Stimulated activated CD4-positive, alpha-beta T cell treated with anti-CD3 and anti-CD28 coated beads, Interleukin-1b, Interleukin-23, amount 100 ng/mL, for 48 hours (primary cell): Measurements from ENCODE around the gene SMCO2.

Experiments
- DNase-seq: peaks from one replicate; pipeline ENCODE4 v3.0.0-alpha.2; 2020

The SMCO2 gene

DNA sequence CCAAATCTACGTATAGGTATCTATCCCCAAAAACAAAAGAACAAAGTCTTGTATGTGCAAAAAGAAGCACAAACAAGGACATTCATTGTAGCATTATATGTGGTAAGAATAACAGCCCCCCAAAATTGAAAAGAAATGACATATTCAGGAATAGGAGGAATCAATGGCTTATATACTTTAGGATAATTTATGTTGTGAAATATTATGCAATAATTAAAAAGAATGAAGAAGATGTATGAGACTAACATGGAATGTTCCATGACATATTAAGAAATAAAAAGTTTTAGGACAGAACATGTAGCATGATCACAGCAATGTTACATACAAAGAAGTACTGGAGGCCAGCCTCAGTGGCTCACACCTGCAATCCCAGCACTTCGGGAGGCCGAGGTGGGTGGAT, 9.1 kb downstream of the SMCO2 start:
- no peak for DNase-seq

DNA sequence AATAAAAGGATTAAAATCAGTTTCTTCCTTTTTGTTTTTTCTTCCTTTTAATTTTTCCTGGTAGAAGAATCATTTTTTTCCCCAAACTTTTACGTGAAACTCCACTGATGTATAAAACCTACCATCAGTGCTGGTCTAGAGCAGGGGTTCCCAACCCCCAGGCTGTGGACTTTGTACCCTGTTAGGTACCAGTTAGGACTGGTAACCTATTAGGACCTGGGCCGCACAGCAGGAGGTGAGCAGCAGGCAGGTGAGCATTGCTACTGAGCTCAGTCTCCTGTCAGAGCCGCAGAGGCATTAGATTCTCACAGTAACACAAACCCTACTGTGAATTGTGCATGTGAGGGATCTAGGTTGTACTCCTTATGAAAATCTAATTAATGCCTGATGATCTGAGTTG, 10.1 kb downstream of the SMCO2 start:
- no peak for DNase-seq

DNA sequence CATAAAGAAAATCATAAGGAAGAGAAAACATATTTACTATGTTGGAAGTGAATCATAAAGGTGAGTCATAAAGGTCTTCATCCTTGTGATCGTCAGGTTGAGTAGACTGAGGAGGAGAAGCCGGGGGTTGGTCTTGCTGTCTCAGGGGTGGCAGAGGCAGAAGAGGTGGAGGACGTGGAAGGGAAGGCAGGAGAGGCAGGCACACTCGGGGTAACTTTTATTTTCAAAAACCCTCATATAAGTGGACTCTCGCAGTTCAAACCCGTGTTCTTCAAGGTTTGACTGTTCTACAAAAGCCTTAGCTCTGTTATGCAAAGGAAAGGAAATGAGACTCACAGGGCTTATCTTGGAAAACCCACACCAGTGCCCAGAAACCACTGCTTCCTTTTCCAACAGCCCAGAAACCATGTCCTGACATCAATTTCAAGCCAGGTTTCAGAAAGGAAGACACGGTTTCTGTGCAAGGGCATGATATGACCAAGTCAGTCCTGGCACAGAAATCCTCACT, 14.0 kb downstream of the SMCO2 start:
- peak; percentile 45 for DNase-seq

DNA sequence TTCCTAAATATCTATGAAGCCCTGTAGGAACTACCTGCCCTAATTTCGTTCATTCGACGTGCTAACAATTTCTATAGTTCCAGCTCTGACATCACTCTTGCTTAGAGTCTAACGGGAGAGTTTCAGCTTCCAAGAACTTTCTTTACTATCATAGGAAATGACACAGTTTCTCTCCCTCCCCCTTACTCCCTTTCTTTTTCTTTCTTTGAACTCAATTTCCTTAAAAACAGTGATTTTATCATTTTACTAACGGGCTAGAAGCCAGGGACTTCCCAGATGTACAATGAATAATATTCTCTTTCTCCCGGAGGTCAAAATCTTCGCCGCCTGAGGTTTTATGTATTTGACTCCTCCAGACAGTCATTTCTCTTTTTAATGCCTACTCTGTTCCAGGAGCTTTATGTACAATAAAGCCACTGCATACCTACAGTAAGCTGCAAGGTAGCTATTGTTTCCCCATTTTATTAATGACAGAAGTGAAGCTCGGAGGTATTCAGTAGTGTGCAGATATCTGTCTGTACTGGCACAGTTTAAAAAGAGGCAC, 15.7 kb downstream of the SMCO2 start:
- DNase-seq, result no peak

DNA sequence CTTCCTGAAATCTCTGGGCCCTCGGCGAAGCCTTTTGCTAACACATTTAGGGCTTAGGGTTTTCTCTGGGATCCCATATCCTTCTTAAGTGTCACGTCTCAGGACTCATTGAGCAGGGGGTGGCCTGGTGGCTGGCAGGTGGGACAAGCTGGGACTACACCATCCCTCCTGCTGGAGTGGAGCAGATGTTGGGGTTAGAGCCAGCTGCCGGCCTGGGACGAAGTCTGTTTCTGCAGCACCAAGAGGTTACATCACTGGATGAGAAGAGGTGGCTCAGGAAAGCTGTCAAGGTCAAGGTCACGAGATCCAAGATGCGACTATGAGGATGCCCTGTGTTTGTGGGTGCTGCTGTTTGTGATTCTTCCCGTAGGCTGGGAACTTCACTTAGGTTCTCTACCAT, 16.3 kb downstream of the SMCO2 start:
- no peak for DNase-seq

DNA sequence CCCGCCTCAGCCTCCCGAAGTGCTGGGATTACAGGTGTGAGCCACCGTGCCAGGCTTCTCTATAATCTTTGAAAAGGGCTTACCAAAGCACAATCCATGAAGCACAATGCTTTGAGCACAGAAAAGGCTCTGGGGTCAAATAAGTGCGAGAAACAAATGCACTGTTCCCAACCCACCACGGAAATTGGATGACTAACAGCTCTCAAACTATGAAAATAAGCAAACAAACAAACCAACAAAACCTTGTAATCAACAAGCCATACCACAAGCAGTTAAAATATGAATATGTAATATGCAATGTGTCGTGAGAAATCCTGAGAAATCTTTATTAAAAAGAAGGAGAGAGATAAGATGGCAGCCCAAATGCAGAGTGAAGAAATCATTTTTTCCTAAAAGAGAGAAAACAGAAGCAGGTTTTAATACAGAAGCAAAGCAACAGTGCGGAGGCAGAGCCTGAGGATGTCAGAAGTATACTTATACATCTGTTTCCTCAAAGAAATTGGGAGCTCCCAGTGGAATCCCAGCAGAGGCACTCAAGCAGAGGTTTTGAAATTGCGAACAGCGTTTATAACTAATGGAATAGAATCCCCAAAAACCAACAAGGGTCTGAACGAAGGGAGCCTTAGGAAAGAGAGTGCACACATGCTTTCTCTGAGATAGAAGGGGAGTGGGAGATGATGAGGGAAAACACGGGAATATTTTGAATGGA, 17.1 kb downstream of the SMCO2 start:
- no peak for DNase-seq

DNA sequence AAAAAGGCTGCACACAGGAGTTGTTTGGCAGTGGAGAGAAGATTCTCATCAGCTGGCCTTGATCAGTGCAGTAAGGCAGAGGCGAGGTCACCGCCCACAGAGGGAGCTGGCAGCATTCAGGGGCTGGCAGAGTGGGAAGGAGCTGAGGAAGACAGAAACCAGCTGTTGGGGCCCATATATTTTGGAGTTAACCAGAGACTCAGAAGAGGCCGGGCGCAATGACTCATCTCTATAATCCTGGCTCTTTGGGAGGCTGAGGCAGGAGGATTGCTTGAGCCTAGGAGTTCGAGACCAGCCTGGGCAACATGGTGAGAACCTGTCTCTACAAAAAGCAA, 17.7 kb downstream of the SMCO2 start:
- DNase-seq, result peak; percentile 41

DNA sequence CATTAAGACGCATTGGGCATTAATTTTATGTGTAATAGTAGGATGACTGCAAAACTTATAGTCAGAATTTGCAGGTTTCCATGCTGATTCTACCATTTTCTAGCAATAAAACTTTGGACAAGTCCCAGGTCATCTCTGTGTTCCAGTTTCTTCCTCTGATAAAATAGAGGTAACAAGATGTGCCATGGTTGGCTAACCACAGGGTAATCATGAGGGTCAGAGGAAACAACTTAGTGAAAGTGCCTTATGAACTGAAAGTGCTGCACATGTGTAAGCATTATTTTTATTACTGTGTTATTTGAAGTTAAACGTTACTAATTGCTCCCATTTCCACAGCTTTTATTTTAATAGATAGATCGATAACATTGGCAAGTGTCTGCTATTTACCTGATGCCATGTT, 21.1 kb downstream of the SMCO2 start:
- no peak for DNase-seq

DNA sequence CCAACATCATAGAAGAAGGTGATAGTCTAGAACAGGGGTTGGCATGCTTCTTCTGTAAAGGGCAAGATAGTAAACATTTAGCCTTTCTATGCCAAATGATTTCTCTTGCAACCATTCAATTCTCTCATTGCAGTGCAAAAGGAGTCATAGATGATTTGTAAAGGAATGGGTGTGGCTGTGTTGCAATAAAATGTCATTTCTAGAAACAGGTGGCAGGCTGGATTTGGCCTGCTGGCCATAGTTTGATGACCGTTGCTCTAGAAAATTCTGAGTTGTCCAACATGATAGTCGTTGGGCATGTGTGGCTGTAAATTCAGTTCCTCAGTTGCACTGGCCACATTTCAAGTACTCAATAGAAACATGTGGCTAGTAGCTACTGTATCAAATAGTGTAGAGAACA, 21.7 kb downstream of the SMCO2 start:
- DNase-seq, result no peak

DNA sequence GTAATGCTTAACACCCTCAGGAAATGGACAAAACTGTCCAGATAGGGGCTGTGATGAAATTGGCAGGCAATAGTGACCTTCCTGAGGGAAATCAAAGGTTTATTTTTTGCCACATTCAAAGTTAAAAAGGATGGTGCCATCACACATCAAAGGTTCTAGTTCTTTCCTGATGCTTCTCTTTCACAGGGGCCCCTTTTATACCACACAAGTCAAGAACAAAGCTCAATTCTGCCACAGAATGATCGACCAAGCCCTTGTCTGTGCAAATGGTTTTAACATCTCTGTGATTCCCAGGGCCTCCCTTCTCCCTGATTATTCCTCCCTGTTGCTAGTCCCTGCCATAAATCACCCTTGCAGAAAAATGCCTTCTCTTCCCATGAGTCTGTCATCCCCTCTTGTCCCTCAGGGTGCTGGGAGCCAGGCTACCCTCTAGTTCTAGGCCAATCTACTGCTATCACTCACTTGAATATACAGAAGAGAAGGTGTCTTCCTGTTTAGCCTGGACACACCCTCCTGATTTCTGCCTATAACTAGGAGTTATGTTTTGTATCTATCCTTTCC, 22.7 kb downstream of the SMCO2 start:
- DNase-seq, result no peak

DNA sequence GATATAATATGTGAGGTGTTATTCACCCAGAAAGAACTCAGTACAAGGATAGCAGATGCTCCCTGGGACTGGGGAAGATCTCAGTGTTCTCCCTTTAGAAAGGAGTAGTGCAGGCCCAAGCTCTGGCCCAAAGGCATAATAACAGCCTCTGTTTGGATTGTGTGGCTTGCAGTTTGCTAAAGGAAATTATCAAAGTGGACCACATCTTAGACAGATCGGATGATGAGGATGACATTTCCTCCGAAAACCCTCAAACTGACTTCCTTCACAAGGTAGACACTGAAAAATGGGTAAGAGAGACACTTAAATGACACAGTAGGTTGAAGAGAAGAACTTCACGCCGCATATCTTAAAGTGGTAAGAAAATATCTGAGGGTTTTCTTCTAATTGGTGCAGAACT, 26.1 kb downstream of the SMCO2 start:
- no peak for DNase-seq

DNA sequence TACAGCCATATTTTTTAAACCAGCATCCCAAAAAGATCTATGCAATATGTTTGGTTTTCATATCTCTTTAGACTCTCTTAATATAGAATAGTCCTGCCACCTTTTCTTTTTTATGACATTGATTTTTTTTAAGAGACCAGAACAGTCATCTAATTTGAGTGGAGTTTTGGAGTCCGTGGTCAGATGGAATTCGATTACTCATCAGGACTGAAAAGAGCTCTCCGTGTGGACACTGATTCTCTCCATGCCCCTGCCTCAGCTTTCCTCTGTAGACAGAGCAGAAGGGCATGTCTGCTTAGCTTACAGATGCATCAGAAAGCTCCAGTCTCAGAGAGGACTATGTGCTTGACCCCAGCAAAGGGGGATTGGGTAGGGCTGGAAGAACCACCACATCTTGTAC, 27.8 kb downstream of the SMCO2 start:
- DNase-seq, result no peak

DNA sequence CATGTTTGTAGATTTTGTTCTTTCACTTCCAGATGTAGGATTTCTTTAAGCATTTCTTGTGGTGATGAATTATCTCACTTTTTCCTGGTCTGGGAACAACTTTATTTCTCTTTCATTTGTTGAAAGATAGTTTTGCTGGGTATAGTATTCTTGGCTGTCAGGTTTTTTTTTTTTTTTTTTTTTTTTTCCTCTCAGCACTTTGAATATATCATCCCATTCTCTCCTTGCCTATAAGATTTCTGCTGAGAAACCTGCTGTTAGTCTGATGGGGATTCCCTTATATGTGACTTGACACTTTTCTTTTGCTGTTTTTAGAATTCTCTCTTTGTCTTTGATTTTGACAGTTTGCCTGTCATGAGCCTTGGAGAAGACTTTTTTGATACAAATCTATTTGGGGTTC, 30.5 kb downstream of the SMCO2 start:
- no peak for DNase-seq

DNA sequence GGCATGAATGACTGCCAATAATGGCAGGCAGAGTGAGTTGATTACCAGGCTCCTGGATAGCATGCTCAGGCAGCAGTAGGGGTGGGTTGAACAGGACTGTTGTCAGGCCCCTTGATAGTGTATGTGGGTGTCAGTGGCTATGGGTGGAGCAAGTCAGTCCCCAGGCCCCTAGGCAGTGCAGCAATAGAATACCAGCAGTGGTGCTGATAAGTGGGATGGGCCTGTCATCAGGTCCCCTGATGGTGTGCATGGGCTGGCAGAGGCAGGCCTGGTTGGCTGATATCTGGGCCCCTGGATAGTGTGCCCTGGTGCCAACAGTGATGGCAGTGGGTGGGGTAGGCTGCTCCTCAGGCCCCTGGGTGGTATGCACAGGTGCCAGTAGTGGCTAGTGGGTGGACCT, 32.4 kb downstream of the SMCO2 start:
- DNase-seq, result no peak

DNA sequence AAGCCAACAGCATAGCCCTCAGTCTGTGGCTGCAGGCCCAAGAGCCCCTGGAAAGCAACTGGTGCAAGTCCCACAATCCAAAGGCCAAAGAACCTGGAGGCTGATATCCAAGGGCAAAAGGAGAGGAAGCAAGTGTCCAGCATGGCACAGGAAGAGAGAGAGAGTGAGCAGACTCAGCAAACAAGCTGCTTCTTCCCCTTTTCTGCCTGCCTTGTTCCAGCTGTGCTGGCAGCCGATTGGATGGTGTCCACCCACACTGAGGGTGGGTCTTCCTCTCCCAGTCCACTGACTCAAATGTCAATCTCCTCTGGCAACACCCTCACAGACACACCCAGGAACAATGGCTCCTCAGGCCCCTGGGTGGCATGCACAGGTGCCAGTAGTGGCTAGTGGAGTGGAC, 33.5 kb downstream of the SMCO2 start:
- DNase-seq, result no peak

DNA sequence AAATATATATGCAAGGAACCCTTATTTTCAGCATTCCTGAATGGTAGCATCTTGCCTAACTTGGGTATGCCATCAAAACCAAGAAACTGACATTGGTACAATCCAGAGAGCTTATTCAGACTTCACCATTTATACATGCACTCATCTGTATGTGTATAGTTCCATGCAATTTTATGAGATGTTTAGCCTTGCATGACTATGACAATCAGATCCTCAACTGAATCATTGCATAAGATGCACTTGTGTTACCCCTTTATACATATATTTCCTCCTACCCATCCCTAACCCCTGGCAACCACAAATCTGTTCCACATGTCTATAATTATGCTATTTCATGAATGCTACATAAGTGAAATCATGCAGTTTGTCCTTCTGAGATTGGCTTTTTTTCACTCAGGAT, 40.4 kb downstream of the SMCO2 start:
- no peak for DNase-seq

DNA sequence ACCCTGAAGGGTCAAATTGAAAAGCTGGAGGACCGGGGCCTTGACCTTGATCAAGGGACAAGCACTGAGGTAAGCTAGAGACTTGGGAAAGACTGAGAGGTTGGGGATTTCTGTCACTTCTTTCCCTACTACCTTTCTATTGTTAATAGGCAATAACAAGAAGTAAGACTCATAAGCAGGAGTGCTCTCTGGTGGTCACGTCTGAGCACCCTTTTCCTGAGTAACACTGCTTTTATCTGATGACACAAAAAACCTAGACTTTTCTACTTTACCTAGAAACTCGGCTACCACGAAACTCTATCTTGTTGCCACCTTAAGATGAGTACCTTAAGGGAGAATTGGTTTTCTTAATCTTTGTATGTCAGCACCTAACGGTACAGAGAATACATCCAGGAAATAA, 41.9 kb downstream of the SMCO2 start:
- no peak for DNase-seq

DNA sequence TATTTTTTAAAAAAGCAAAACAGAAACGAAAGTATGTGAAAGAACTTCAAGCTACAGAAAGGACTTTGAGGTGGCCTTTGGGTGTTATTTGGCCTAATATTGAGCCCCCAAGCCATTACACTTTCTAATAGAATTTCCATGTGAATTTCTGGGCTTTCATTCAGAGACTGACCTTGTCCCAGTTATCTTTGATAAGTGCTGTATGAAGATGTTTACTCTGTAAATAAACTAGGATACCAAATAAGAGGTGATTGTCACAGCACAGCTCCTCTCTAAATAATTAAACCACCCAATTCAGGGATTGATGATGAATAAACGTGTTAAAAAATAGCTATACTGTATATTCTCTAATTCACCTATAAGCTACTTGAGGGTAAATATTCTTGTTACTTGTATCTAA, 44.7 kb downstream of the SMCO2 start:
- DNase-seq, result no peak

DNA sequence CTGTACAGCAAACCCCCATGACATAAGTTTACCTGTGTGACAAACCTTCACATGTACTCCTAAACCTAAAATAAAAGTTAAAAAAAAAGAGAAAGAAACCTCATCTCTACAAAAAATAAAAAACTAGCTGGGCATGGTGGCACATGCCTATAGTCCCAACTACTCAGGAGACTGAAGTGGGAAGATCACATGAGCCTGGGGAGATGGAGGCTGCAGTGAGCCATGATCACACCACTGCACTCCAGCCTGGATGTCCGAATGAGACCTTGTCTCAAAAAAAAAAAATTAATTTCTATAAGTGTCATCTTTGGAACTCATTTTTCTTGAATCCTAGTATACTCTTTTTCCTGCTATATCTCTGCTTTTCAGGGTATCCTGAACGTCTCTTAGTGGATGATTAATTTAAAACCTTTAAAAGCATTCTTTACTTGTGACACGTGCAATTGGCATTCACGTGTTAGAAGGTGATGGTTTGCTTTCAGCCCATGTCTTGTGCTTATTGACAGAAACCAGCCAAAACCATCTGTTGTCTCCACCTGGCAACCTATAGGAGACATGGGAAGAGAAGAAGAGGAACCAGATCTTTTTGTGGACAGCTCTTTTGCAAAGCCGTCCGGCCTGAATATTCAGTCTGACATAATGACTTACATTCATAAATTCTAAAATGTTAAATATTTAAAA, 46.9 kb downstream of the SMCO2 start:
- no peak for DNase-seq

DNA sequence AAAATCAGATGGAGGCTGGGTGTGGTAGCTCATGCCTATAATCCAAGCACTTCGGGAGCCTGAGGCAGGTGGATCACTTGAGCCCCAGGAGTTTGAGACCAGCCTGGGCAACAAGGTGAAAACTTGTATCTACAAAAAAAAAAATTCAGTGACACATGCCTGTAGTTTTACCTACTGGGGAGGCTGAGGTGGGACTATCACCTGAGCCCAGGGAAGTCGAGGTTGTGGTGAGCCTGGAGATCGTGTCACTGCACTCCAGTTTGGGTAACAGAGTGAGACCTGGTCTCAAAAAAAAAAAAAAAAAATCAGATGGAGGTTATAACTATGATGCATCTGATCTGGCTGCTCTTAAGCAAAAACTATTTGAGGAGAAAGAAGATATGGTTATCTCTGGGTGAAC, 50.9 kb downstream of the SMCO2 start:
- DNase-seq, result no peak

DNA sequence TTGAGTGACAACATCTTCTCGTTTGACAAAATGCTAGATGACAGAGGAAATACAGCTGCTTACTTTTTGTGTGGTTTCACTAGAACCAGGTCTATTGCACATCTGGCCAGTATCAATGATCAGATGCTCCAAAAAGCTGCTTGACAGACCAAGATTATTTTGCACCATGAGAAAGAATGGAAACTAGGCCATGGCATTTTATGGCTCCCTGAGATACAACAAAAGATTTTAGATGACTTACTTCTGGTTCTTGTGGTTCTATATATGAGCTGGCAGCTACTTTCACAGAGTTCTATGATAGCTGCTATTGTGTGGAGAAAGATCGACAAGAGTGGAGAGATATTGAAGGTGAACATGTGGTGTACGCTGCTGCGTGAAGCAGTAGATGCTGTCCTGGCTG, 51.6 kb downstream of the SMCO2 start:
- no peak for DNase-seq

DNA sequence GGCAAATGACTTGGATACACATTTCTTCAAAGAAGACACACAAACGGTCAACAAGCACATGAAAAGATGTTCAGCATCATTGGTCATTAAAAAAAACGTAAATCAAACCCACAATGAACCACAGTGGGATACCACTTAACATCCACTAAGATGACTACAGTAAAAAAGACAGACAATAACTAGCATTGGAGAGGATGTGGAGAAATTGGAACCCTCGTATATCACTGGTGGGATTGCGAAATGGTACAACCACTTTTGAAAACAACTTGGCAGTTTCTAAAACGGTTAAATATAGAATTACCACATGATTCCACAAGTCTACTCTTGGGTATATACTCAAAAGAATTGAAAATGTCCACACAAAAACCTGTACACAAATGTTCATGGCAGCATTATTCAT, 52.2 kb downstream of the SMCO2 start:
- DNase-seq, result no peak

DNA sequence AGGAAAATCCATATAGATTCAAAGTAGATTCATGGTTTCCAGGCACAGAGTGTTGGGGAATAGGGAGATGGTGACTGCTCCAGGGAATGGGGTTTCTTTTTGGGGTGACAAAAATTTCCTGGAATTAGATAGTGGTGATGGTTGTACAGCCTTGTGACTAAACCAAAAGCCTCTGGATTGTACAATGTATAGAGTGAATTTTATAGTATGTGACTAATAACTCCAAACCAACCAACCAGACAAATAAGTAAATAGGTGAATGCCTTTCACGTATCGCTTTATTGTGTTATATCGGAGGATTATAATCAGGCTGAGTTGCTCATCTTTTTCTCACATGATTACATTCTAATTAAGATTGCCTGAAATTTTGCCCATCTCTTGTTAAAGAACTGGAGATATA, 52.8 kb downstream of the SMCO2 start:
- no peak for DNase-seq

DNA sequence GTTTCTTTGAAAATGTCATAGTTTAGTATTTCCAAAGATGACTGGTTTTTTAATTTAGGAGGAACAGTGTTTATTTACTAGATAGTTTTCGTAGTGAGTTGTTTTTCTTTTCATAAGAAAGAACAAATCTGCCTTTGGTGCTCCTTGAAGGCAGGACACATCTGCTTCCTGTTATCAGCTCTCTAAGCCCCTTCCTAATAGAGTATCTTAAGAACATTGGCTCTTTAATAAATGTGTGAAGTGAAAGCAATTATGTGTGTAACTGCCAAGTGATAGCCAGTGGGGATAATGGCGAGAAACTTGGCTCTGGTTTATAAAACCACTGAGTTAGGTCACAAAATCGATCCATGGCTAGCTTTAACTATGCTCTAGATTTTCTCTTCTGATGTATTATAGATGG, 54.0 kb downstream of the SMCO2 start:
- no peak for DNase-seq
